GM12878 (cell line): Measurements from ENCODE around the gene SORBS1. TPM values are rescaled to one million over a fixed set of nuclear protein-coding genes. Genes with fewer than 3 reads are reported as not detected.

ENCODE experiments used
- ATAC-seq: fragments of 200-7000 bp; cut with Tn5 transposase; 3 replicates; pipeline ENCODE4 v1.9.1; 2020; ENCODE audit warnings: mild to moderate bottlenecking, moderate library complexity
- BruUV-seq: library from RNA; stranded (reverse); fragments of 400-500 nt; replicated peaks from 2 replicates; lab custom pipeline; 2021; lab: Mats Ljungman, UMichigan
- CTCF ChIA-PET: fragments of 300-600 bp; sonication (Branson Sonifier 250); formaldehyde crosslinking; extraction: SDS; loops from one replicate; lab custom pipeline; 2021; ENCODE audit warnings: inconsistent platforms; lab: Yijun Ruan, JAX
- POLR2A ChIA-PET: fragments of 350-600 bp; formaldehyde crosslinking; extraction: SDS; loops from one replicate; lab custom pipeline; 2021; ENCODE audit warnings: inconsistent platforms; lab: Charles Lee
- RAD21 ChIA-PET: fragments of 300-600 bp; sonication (Branson Sonifier 250); formaldehyde crosslinking; loops from one replicate; lab custom pipeline; 2023; ENCODE audit warnings: antibody characterized with exemption; ENCODE audit not compliant: unreplicated experiment; lab: Charles Lee
- SMC1A ChIA-PET: fragments of 300-600 bp; sonication (Branson Sonifier 250); formaldehyde crosslinking; loops from one replicate; lab custom pipeline; 2023; ENCODE audit not compliant: unreplicated experiment, uncharacterized antibody; lab: Charles Lee
- DNase-seq: peaks from one replicate; pipeline ENCODE4 v3.0.0-alpha.2; 2011; ENCODE audit warnings: low read depth, low spot score
- FAIRE-seq: peaks from 3 replicates; lab custom pipeline; 2011; peaks lifted over from hg19 to GRCh38; lab: Jason Lieb, UNC
- H2AFZ ChIP-seq: 2 replicates; pipeline ENCODE4 v1.6.0; 2011; ENCODE audit warnings: low read depth, low read length, control low read depth; ENCODE audit not compliant: control insufficient read depth
- H3K27ac ChIP-seq: 2 replicates; pipeline ENCODE4 v1.5.1; 2011; ENCODE audit warnings: control low read depth; ENCODE audit not compliant: control insufficient read depth, insufficient read depth
- H3K27me3 ChIP-seq, 2 experiments: replicated peaks in 1 of 2; 2 replicates each; pipeline versions ENCODE4 v1.6.0 to v1.6.1; 2011; ENCODE audit warnings: low read length in 1 of 2; ENCODE audit not compliant: control insufficient read depth in 2 of 2, insufficient read depth in 2 of 2
- H3K36me3 ChIP-seq, 2 experiments: 2 replicates each; pipeline ENCODE4 v1.5.1; 2011; ENCODE audit warnings: low read length in 1 of 2; ENCODE audit not compliant: control insufficient read depth in 2 of 2, insufficient read depth in 2 of 2
- H3K4me1 ChIP-seq: 2 replicates; pipeline ENCODE4 v1.6.1; 2011; ENCODE audit warnings: mild to moderate bottlenecking, low read length, moderate library complexity, mixed read lengths; ENCODE audit not compliant: control insufficient read depth, insufficient read depth
- H3K4me2 ChIP-seq: 2 replicates; pipeline ENCODE4 v1.6.0; 2011; ENCODE audit warnings: control low read depth; ENCODE audit not compliant: control insufficient read depth, insufficient read depth
- H3K4me3 ChIP-seq: fragments of 200-600 bp; sonication (generic); 2 replicates; pipeline ENCODE4 v1.5.1; 2016
- H3K79me2 ChIP-seq: 2 replicates; pipeline ENCODE4 v1.6.0; 2011; ENCODE audit warnings: low read length; ENCODE audit not compliant: control insufficient read depth, insufficient read depth
- H3K9ac ChIP-seq: 2 replicates; pipeline ENCODE4 v1.8.0; 2011; ENCODE audit warnings: low read length, control low read depth, mixed read lengths; ENCODE audit not compliant: control insufficient read depth, insufficient read depth
- H3K9me3 ChIP-seq: replicated peaks from 3 replicates; pipeline ENCODE4 v1.5.1; 2011; ENCODE audit warnings: mild to moderate bottlenecking, low read length; ENCODE audit not compliant: control insufficient read depth, insufficient read depth
- H4K20me1 ChIP-seq: 2 replicates; pipeline ENCODE4 v1.6.0; 2011; ENCODE audit not compliant: control insufficient read depth, insufficient read depth
- ZSCAN29 ChIP-seq: fragments of 450-650 bp; IDR thresholded peaks from 2 replicates; pipeline ENCODE4 v1.6.1; 2017; ENCODE audit warnings: mild to moderate bottlenecking, moderate library complexity
- WGBS: methylation state at CpG from one replicate; pipeline ENCODE4 v1.1.6; 2016; ENCODE audit warnings: low lambda C conversion rate; ENCODE audit not compliant: insufficient replicate concordance, insufficient coverage; ENCODE audit errors: missing lambda C conversion rate; 5-methylcytosine and 5-hydroxymethylcytosine counted together
- in situ Hi-C: fragments of 300-500 bp; cut with MboI; formaldehyde crosslinking; loops from 9 replicates; pipeline ENCODE4 v1.14.3; 2018; ENCODE audit warnings: mixed read lengths
- intact Hi-C: fragments of 100-400 bp; cut with micrococcal nuclease; formaldehyde crosslinking; loops from one replicate; pipeline ENCODE4 v1.14.2; 2022; ENCODE audit not compliant: unreplicated experiment
- polyA plus RNA-seq, 11 experiments: library from polyadenylated mRNA; depleted of rRNA in 4 of 11; unstranded in 6 of 11; stranded (reverse) in 5 of 11; fragments of >200 nt; fragmentation: Nextera tagmentation in 4 of 11; fragmentation: Illumina TruSeq in 1 of 11; extraction: Ambion mirVana in 4 of 11; extraction: Trizol in 1 of 11; gene quantifications; 1 replicate in 1 of 11; 2 replicates in 10 of 11; pipeline versions ENCODE4 v1.2.1 to v1.2.3, GENCODE V29; 2011 to 2016; ENCODE audit warnings: inconsistent platforms in 2 of 11, missing spikeins in 2 of 11, low read depth in 1 of 11
- total RNA-seq, 4 experiments: library from RNA; depleted of rRNA in 3 of 4; stranded (reverse); fragments of >200 nt in 3 of 4; fragmentation: Illumina TruSeq in 1 of 4; extraction: Trizol in 1 of 4; gene quantifications; 2 replicates each; pipeline versions ENCODE4 v1.2.1 to v1.2.3, GENCODE V29; 2013 to 2021
- TF ChIP-seq, protein P1 (sequence below): fragments of 450-650 bp; IDR thresholded peaks from 2 replicates; pipeline ENCODE4 v1.6.1; 2017; ENCODE audit warnings: mild to moderate bottlenecking, moderate library complexity
- TF ChIP-seq, protein P2 (sequence below): IDR thresholded peaks from 2 replicates; pipeline ENCODE4 v1.6.1; 2012; ENCODE audit warnings: mild to moderate bottlenecking, low read depth, low read length

SORBS1 gene
- total and polyA plus RNA-seq, 10 of the 15 experiments (the other 5 are each of a cell fraction or from before 2014, with no cell fraction given) = 0.13 to 0.75 (median 0.39) TPM

DNA sequence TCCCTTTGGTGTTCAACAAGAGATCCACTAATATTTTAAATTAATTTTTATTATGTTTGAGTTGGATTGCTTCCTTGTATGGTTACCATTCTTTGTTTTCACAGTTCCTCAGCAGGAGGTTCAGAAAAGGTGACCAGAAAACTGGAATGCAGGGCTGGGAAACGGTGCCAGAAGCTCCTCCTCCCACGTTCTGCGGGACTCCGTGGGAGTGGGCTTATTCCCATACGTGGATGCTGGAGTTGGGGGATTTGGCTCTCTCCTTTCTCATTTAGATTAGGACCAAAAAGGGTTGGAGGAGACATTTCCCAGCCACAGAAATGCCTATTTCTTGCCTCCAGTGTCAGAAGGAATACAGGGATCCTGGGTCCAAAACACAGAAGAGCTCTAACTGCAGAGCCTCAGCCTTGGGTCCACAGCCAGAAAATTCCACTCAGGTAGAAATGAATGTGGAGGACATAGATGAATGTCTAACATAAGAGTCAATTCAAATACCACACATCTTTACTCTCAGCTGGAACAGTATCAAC is 56.0 kb downstream of the SORBS1 start:
- TF ChIP-seq ZSCAN29 = no peak
- TF ChIP-seq, protein P1, sequence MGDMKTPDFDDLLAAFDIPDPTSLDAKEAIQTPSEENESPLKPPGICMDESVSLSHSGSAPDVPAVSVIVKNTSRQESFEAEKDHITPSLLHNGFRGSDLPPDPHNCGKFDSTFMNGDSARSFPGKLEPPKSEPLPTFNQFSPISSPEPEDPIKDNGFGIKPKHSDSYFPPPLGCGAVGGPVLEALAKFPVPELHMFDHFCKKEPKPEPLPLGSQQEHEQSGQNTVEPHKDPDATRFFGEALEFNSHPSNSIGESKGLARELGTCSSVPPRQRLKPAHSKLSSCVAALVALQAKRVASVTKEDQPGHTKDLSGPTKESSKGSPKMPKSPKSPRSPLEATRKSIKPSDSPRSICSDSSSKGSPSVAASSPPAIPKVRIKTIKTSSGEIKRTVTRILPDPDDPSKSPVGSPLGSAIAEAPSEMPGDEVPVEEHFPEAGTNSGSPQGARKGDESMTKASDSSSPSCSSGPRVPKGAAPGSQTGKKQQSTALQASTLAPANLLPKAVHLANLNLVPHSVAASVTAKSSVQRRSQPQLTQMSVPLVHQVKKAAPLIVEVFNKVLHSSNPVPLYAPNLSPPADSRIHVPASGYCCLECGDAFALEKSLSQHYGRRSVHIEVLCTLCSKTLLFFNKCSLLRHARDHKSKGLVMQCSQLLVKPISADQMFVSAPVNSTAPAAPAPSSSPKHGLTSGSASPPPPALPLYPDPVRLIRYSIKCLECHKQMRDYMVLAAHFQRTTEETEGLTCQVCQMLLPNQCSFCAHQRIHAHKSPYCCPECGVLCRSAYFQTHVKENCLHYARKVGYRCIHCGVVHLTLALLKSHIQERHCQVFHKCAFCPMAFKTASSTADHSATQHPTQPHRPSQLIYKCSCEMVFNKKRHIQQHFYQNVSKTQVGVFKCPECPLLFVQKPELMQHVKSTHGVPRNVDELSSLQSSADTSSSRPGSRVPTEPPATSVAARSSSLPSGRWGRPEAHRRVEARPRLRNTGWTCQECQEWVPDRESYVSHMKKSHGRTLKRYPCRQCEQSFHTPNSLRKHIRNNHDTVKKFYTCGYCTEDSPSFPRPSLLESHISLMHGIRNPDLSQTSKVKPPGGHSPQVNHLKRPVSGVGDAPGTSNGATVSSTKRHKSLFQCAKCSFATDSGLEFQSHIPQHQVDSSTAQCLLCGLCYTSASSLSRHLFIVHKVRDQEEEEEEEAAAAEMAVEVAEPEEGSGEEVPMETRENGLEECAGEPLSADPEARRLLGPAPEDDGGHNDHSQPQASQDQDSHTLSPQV = no peak
- TF ChIP-seq, protein P2, sequence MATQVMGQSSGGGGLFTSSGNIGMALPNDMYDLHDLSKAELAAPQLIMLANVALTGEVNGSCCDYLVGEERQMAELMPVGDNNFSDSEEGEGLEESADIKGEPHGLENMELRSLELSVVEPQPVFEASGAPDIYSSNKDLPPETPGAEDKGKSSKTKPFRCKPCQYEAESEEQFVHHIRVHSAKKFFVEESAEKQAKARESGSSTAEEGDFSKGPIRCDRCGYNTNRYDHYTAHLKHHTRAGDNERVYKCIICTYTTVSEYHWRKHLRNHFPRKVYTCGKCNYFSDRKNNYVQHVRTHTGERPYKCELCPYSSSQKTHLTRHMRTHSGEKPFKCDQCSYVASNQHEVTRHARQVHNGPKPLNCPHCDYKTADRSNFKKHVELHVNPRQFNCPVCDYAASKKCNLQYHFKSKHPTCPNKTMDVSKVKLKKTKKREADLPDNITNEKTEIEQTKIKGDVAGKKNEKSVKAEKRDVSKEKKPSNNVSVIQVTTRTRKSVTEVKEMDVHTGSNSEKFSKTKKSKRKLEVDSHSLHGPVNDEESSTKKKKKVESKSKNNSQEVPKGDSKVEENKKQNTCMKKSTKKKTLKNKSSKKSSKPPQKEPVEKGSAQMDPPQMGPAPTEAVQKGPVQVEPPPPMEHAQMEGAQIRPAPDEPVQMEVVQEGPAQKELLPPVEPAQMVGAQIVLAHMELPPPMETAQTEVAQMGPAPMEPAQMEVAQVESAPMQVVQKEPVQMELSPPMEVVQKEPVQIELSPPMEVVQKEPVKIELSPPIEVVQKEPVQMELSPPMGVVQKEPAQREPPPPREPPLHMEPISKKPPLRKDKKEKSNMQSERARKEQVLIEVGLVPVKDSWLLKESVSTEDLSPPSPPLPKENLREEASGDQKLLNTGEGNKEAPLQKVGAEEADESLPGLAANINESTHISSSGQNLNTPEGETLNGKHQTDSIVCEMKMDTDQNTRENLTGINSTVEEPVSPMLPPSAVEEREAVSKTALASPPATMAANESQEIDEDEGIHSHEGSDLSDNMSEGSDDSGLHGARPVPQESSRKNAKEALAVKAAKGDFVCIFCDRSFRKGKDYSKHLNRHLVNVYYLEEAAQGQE = no peak
- no peaks in the 10 kb centered on the region for H3K4me1 ChIP-seq
- DNase-seq = no peak
- no peak overlapping the region for H3K4me3 ChIP-seq
- ChIA-PET CTCF (no interaction called here), RAD21 (no interaction called here), POLR2A (no interaction called here), SMC1A (no interaction called here)
- no peak for FAIRE-seq
- WGBS = 6% methylated on average over 5 of the region's 5 CpGs
- peaks cover 0 to 3% of the 10 kb centered on the region in 2 experiments; a peak in 1 of 4 replicates for H3K27me3 ChIP-seq
- H3K4me2 ChIP-seq = no peak overlapping the region
- intact Hi-C loops (no loop called here), in situ Hi-C loops (no loop called here)
- H4K20me1 ChIP-seq = no peaks in the 10 kb centered on the region
- H3K9me3 ChIP-seq = no peaks in the 10 kb centered on the region
- H3K27ac ChIP-seq = no peak overlapping the region
- H3K36me3 ChIP-seq = no peaks in the 10 kb centered on the region
- H3K9ac ChIP-seq = no peak overlapping the region
- no peaks in the 10 kb centered on the region for H3K79me2 ChIP-seq
- H2AFZ ChIP-seq = no peak overlapping the region
- BruUV-seq = no TSS peak
- no peak for ATAC-seq
